ENCODE results near the gene MAPKAPK2.

Gene MAPKAPK2

DNA sequence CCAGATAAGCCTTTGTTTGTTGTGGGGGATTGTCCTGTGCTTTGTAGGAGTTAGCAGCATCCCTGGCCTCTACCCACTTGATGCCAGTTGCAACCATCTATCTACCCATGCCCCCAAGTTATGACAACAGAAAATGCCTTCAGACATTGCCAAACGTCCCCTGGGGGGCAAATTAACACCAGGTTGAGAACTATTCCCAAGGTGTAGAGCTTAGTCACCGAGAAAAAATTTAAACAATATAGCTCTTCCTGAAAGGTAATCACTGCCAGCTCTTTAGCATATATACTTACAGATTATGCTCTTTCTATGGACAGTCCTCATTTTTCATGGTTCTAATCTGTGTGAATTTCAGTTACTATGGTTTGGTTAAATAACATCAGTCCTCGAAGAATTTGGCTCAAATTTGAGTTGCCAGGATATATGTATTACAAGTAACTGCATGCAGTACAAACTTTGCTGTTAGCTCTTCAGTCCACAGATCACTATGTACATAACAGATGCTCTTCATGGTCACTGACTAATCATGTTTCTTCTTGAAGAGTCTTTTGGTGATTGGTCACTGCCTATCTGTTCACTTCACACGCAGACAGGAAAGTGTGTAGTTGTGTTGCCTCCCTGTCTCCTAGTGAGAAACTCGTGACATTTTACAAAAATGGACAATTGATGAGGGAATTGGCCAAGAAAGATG lies 25.2 kb downstream of the MAPKAPK2 start:
- ChIA-PET POLR2A (interaction anchor here (1.0 kb wide), 1 partner anchor 74 kb away, joined by 5 read pairs; the partner anchor contains the start of gene DYRK3), CTCF (interaction anchor here (0.6 to 1.1 kb wide), 2 partner anchors 45 to 193 kb away, joined by 3 read pairs; no protein-coding TSS in a partner anchor)
- DNase-seq (ENCODE audit: extremely low spot score), result no peak
- TF ChIP-seq, protein P1, sequence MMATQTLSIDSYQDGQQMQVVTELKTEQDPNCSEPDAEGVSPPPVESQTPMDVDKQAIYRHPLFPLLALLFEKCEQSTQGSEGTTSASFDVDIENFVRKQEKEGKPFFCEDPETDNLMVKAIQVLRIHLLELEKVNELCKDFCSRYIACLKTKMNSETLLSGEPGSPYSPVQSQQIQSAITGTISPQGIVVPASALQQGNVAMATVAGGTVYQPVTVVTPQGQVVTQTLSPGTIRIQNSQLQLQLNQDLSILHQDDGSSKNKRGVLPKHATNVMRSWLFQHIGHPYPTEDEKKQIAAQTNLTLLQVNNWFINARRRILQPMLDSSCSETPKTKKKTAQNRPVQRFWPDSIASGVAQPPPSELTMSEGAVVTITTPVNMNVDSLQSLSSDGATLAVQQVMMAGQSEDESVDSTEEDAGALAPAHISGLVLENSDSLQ (IDR thresholded peaks at IDR 0.05), result no peak
- TF ChIP-seq FOXK2 (IDR thresholded peaks at IDR 0.05), result no peak
- no peak for TF ChIP-seq LEF1 (IDR thresholded peaks at IDR 0.05; ENCODE audit: borderline replicate concordance)
- no peak for TF ChIP-seq ELF4 (IDR thresholded peaks at IDR 0.05)
- no peak for TF ChIP-seq CTBP1 (IDR thresholded peaks at IDR 0.05; ENCODE audit: borderline replicate concordance)
- TF ChIP-seq L3MBTL2 (conservative IDR thresholded peaks at IDR 0.05), result no peak
- no peak for TF ChIP-seq SUZ12 (IDR thresholded peaks at IDR 0.05)
- no peak for TF ChIP-seq FOXA1 (IDR thresholded peaks at IDR 0.05)
- no peak for TF ChIP-seq ZNF384 (IDR thresholded peaks at IDR 0.05)
- TF ChIP-seq TARDBP (IDR thresholded peaks at IDR 0.05), result no peak
- TF ChIP-seq ARNT (IDR thresholded peaks at IDR 0.05), result no peak
- TF ChIP-seq HDGF (IDR thresholded peaks at IDR 0.05; ENCODE audit: borderline replicate concordance), result no peak
- TF ChIP-seq NFRKB (IDR thresholded peaks at IDR 0.05), result no peak
- TF ChIP-seq SP1 (IDR thresholded peaks at IDR 0.05), result no peak

DNA sequence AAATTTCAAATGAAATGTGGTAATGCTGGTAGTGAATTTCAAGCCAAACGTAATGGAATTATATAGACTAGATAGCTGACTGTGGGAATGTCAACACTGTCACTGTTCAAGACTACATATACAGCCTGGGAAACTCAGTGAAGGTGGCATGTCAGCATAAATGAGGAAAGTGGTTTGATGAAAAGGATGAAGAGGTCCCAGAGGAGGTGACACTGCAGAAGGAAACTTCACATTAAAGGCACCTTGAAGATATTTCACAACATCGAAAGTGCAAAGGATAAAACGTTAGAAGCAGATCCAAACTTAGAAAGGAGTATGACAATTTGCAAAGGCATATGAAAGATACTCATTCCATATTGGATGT lies 25.7 kb downstream of the MAPKAPK2 start:
- no peak for TF ChIP-seq SP1 (IDR thresholded peaks at IDR 0.05)
- no peak for TF ChIP-seq L3MBTL2 (conservative IDR thresholded peaks at IDR 0.05)
- CTCF ChIA-PET, result interaction anchor here (1.1 kb wide), 1 partner anchor 46 kb away, joined by 3 read pairs; no protein-coding TSS in a partner anchor
- DNase-seq (ENCODE audit: extremely low spot score), result no peak
- POLR2A ChIA-PET, result interaction anchor here (1.0 kb wide), 1 partner anchor 75 kb away, joined by 5 read pairs; the partner anchor contains the start of gene DYRK3

DNA sequence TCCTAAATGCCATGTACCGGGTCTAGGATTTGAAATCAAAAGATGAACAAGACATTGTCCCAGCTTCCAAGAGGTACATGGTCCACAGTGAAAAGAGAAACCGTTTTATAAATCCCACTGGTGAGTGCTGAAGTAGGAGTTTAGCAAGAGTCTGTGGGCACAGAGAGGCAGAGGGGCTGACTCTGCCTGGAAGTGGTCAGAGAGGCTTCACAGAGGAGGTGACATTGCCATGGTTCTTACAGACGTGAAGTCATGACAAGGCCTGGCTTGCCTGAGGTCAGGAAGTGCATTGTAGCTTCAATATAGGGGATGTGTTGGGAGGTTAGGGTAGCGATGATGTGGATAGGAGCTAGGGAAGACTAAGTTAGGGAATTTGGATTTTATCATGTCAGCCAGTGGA lies 28.4 kb downstream of the MAPKAPK2 start:
- TF ChIP-seq SUZ12 (IDR thresholded peaks at IDR 0.05) (no peak), SP1 (IDR thresholded peaks at IDR 0.05) (no peak), L3MBTL2 (conservative IDR thresholded peaks at IDR 0.05) (no peak), FOXM1 (IDR thresholded peaks at IDR 0.05; ENCODE audit: borderline replicate concordance) (no peak), FOXK2 (IDR thresholded peaks at IDR 0.05) (no peak), TARDBP (IDR thresholded peaks at IDR 0.05) (no peak), FOXA1 (IDR thresholded peaks at IDR 0.05) (no peak)
- POLR2A ChIA-PET, result interaction anchor here (0.6 to 1.5 kb wide), 3 partner anchors 29 to 196 kb away, joined by 3 to 4 read pairs (median 3); partner anchors contain the start of genes DYRK3 and MAPKAPK2
- CTCF ChIA-PET, result interaction anchor here (2.5 kb wide), 1 partner anchor 13 kb away, joined by 15 read pairs; no protein-coding TSS in a partner anchor
- no peak for DNase-seq (ENCODE audit: extremely low spot score)

DNA sequence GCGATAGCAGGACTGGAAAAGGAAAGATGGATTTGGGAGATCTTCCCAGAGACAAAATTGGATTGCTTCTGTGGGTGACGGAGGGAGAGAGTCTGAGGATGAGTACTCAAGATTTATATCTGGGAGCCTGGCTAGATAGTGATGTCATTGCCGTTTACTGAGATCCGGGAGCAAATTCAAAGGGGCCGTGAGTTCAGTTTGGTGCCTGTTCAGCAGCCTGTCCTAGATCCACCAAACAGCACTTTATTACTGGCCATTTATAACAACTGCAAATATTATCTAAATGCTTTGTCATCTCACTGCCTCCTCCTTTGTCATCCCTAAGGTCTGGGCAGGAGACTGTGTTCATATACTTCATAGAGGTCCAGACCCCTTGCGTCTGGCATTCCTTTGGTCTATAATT lies 29.2 kb downstream of the MAPKAPK2 start:
- TF ChIP-seq FOXM1 (IDR thresholded peaks at IDR 0.05; ENCODE audit: borderline replicate concordance) (no peak), SP1 (IDR thresholded peaks at IDR 0.05) (no peak), ZNF384 (IDR thresholded peaks at IDR 0.05) (no peak), ARNT (IDR thresholded peaks at IDR 0.05) (no peak), FOXA1 (IDR thresholded peaks at IDR 0.05) (no peak), LEF1 (IDR thresholded peaks at IDR 0.05; ENCODE audit: borderline replicate concordance) (no peak), SUZ12 (IDR thresholded peaks at IDR 0.05) (no peak), TARDBP (IDR thresholded peaks at IDR 0.05) (no peak), NFRKB (IDR thresholded peaks at IDR 0.05) (no peak)
- POLR2A ChIA-PET, result interaction anchor here (1.3 to 1.5 kb wide), 2 partner anchors 29 to 79 kb away, joined by 3 read pairs; partner anchors contain the start of genes DYRK3 and MAPKAPK2
- CTCF ChIA-PET, result interaction anchor here (2.5 kb wide), 1 partner anchor 12 kb away, joined by 15 read pairs; no protein-coding TSS in a partner anchor
- DNase-seq (ENCODE audit: extremely low spot score), result no peak

DNA sequence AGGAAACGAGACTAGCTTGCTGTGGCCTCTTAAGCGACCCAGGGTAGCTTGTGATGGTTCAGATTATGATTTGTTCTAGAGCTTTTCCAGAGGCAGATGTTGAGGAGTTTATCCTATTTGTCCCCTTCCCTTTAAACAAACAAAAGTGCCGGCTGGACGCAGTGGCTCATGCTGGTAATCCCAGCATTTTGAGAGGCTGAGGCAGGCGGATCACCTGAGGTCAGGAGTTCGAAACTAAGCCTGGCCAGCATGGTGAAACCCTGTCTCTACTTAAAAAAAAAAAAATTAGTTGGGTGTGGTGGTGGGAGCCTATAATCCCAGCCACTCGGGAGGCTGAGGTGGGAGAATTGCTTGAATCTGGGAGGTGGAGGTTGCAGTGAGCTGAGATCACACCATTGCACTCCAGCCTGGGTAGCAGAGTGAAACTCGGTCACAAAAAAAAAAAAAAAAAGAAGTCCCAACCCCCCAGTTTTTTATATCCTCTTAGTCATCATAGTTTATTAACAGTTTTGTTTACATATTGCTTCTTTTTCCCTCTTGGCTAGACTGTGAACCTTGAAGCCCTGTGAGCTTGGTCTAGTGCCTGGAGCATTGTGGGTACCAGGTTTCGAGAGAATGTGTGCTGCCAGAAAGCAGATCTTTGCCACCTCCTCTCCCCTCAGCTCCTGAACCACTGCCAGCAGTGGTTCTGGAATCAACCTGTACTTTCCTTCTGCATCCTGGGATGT lies 29.8 kb downstream of the MAPKAPK2 start:
- CTCF ChIA-PET, result interaction anchor here (0.7 to 2.5 kb wide), 2 partner anchors 11 to 606 kb away, joined by 5 to 15 read pairs; no protein-coding TSS in a partner anchor
- POLR2A ChIA-PET, result interaction anchor here (1.5 kb wide), 1 partner anchor 30 kb away, joined by 3 read pairs; the partner anchor contains the start of gene MAPKAPK2
- TF ChIP-seq ZNF384 (IDR thresholded peaks at IDR 0.05), result peak; percentile 36; the same call in 1 of the 2 replicates
- no peak for TF ChIP-seq L3MBTL2 (conservative IDR thresholded peaks at IDR 0.05)
- no peak for TF ChIP-seq SP1 (IDR thresholded peaks at IDR 0.05)
- no peak for TF ChIP-seq HDGF (IDR thresholded peaks at IDR 0.05; ENCODE audit: borderline replicate concordance)
- no peak for DNase-seq (ENCODE audit: extremely low spot score)

DNA sequence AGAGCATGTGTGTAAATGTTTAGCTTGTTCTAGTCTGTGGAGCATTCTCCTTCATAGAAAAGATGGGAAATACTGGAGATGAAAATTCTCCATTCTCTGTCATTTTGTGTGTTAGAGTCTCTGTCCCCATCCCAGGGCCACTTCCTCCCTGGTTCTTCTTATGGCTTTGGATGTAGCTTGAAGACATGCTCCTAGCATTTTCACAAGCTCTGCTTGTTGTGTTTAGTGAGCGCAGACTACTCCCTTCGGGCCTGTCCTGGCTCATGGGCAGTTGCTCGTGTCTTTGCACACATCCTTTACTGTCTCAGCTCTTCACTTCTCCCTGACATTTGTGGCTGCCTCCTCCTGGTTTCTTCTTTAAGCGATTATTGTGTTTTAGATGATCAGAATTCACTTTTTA lies 30.4 kb downstream of the MAPKAPK2 start:
- no peak for DNase-seq (ENCODE audit: extremely low spot score)
- CTCF ChIA-PET, result interaction anchor here (0.7 to 2.5 kb wide), 2 partner anchors 11 to 605 kb away, joined by 5 to 15 read pairs; no protein-coding TSS in a partner anchor
- TF ChIP-seq ELF4 (IDR thresholded peaks at IDR 0.05), result no peak
- TF ChIP-seq SUZ12 (IDR thresholded peaks at IDR 0.05), result no peak
- TF ChIP-seq HDGF (IDR thresholded peaks at IDR 0.05; ENCODE audit: borderline replicate concordance), result no peak
- no peak for TF ChIP-seq NFRKB (IDR thresholded peaks at IDR 0.05)
- no peak for TF ChIP-seq L3MBTL2 (conservative IDR thresholded peaks at IDR 0.05)
- no peak for TF ChIP-seq ARNT (IDR thresholded peaks at IDR 0.05)
- TF ChIP-seq CTBP1 (IDR thresholded peaks at IDR 0.05; ENCODE audit: borderline replicate concordance), result no peak
- TF ChIP-seq SP1 (IDR thresholded peaks at IDR 0.05), result no peak
- TF ChIP-seq ZNF384 (IDR thresholded peaks at IDR 0.05), result no peak
- TF ChIP-seq FOXA1 (IDR thresholded peaks at IDR 0.05), result no peak
- POLR2A ChIA-PET, result no interaction called here

DNA sequence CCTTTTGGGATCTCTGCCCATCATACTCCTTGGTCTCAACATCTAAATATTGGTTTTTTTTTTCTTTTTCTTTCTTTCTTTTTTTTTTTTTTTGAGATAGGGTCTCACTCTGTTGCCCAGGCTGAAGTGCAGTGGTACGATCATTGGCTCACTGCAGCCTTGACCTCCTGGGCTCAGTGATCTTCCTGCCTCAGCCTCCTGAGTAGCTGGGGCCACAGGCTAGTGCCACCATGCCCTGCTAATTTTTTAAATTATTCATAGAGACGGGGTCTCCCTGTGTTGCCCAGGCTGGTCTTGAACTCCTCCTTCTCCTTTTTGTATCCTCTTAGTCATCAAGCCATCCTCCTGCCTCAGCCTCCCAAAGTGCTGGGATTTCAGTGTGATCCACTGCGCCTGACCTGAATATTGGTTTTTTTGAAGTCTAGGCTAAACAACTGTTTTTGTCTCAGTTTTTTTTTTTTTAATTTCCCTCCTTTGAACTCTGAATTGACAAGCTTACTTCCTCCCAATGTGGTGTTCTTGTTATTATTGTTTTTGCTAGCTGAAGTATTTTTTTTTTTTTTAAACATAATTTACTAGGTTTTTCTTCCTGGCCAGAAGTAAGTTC lies 30.9 kb downstream of the MAPKAPK2 start:
- TF ChIP-seq CTBP1 (IDR thresholded peaks at IDR 0.05; ENCODE audit: borderline replicate concordance) (no peak), BHLHE40 (IDR thresholded peaks at IDR 0.05; ENCODE audit: borderline replicate concordance) (no peak), TARDBP (IDR thresholded peaks at IDR 0.05) (no peak), FOXA1 (IDR thresholded peaks at IDR 0.05) (no peak), ARNT (IDR thresholded peaks at IDR 0.05) (no peak), ZNF384 (IDR thresholded peaks at IDR 0.05) (no peak), L3MBTL2 (conservative IDR thresholded peaks at IDR 0.05) (no peak), NFRKB (IDR thresholded peaks at IDR 0.05) (no peak), HDGF (IDR thresholded peaks at IDR 0.05; ENCODE audit: borderline replicate concordance) (no peak), SUZ12 (IDR thresholded peaks at IDR 0.05) (no peak), FOXM1 (IDR thresholded peaks at IDR 0.05; ENCODE audit: borderline replicate concordance) (no peak), FOXK2 (IDR thresholded peaks at IDR 0.05) (no peak), LEF1 (IDR thresholded peaks at IDR 0.05; ENCODE audit: borderline replicate concordance) (no peak), SP1 (IDR thresholded peaks at IDR 0.05) (no peak), ELF4 (IDR thresholded peaks at IDR 0.05) (no peak)
- TF ChIP-seq, protein P1 (IDR thresholded peaks at IDR 0.05), result no peak
- no peak for DNase-seq (ENCODE audit: extremely low spot score)
- POLR2A ChIA-PET, result no interaction called here
- CTCF ChIA-PET, result interaction anchor here (0.7 to 1.1 kb wide), 2 partner anchors 10 to 11 kb away, joined by 3 to 4 read pairs; no protein-coding TSS in a partner anchor
